CD1c-positive myeloid dendritic cell (primary cell): ENCODE data around the gene NPAS2.

ENCODE experiments used
- DNase-seq: peaks from one replicate; pipeline ENCODE4 v3.0.0-alpha.2; 2016; ENCODE audit errors: extremely low spot score

NPAS2 gene

DNA sequence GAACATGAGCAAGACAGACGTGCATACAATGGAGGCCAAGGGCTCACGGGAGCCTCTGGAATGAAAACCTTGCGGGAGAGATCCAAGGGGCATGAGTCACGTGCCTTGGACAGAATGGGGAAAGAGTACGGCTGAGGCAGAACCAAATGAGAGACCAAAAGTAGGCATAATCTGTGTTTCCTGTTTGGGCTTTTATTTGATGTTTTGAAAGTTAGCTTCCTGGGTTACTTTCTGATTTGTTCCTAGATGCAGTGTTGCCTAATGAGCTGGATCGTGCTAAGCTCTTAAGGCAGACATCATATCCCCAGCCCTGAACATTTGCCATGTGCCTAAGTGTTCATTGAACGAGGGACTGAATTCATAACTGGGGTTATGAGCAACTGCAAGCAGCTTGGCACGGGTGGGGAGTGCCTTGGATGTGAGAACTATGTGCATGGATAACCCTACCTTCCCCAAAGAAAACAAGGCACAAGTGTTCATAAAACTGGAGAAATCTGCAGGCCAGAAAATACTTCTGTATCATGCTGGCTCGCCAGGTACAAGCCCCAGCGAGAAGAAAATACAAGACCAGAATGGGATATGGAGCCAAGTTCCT lies 121.8 kb downstream of the NPAS2 start:
- DNase-seq = no peak

DNA sequence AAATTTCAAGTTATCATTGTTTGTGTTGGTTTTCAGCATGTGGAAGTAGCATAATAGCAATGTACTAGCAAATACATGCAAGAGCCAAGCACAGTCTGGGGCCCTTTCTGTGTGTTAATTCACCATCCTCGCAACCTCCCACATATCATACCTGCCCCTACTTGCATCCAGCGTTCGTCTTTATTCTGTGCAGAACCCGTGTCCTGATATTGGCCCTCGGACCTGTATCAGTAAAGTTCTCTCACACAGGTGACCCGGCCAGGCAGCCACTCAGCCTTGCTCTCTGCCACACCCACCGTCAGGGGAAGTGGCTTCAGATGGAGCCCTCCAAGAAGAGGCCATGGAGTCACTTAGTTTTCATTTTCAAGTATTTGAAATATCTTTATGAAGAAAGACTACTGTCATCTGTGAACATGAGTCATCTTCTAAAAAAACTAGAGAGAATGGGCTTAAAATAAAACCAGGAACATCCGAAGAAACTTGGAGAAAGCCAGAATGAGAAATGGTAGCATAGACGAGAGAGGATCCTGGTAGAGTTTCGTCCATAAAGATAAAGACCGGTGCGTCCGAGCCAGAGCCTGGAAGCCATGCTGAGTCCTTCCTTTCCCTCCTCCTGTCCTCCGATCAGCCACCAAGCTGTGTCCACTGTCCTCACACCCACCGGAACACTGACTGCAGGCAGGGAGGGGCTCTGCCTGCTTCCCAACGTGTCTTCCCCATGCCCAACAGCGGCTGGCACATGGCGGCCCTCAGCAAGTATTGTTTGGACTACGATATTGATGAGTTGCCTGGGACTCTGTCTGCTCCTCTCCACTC lies 124.9 kb downstream of the NPAS2 start:
- DNase-seq = no peak

DNA sequence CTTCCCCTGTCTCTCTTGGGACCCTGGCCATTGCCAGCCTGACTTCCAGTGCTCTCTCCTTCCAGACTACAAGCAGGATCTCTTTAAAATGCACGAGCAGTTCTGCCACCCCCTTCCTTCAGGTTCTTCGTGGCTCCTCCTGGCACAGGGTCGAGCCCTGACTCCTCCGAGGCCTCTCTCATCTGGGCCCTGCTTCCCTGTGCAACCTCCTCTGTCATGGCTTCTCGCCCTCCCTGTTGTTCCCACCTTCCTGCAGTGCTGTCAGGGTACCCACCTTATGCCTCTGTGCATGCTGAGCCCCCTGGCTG lies 125.4 kb downstream of the NPAS2 start:
- no peak for DNase-seq

DNA sequence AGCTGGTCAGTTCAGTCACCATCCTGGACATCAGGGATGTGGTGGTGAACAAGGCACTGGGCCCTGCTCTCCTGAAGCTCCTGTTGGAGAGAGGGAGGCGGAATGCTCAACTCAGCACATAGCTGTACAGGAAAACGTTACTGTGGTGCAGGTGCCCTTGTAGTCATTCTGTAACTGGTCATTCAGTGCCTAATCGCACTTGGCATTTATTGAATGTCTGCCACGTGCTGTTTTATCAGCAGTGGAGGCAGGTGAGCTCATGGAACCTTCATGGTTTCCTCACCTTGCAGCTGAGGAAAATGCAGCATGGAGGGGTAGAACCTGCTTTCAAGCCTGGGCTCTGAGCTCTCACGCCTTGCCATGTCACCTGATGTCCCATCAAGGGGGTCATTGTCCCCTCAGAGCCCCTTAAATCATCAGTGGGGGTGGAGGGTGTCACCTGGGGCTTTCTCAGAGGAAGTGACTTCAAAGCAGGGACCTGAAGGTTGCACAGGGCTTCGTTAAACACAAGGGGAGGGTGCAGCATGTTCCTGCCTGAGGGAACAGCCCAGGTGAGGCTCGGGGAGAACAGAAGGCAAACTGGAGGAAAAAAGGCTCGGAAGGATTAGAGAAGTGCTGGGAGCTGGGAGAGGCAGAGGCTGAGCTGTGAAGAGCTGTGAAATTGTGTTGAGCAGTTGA lies 126.1 kb downstream of the NPAS2 start:
- DNase-seq = no peak

DNA sequence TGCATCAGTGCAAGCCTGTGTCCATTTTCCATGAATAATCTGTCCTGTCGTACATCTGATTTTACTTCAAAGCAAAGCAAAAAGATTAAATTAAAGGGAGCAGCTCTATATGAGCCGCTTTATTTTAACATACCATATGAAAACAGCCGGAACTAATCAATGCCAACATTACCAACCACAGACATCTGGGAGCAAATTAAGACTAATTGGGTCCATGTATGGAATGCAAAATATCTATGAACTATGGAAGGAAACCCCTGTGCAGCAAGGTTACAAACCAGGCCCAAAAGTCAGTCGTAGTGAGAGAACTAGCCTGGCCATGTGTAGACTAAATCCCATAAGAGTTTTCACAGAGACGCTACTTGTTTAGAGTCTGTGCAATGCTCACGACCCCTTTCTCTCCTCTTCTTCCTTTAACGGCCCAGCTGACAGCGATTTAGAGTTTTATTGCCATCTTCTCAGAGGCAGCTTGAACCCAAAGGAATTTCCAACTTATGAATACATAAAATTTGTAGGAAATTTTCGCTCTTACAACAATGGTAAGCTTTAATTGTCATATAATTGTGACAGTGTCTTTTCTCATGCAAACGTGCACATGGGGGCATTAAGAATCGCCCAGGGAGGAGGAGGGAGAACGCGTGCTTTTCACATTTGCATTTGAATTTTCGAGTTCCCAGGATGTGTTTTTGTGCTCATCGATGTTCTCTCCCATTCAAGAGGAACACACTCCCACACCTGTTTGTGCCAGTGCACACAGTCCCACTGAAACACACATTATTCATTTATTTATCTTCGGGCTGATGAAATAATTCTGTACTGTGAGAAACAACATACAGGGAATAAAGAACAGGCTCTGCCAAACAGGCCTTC lies 129.2 kb downstream of the NPAS2 start:
- no peak for DNase-seq

DNA sequence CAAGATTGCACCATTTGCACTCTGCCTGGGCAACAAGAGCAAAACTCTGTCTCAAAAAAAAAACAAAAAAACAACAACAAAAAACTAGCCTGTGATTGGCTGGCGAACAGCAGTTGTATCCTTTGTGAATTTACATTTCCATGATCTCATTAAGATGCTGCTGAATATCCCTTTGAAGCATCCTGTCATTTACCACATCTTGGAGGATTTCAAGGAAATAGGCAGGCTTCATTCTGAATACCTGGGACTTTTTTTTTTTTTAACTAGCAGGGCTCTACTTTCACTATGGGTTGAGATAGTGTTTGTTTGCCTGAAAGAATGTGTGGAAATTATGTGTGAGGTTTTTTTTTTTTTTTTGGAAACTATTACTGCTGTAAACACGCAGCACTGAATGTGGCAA lies 132.6 kb downstream of the NPAS2 start:
- no peak for DNase-seq

DNA sequence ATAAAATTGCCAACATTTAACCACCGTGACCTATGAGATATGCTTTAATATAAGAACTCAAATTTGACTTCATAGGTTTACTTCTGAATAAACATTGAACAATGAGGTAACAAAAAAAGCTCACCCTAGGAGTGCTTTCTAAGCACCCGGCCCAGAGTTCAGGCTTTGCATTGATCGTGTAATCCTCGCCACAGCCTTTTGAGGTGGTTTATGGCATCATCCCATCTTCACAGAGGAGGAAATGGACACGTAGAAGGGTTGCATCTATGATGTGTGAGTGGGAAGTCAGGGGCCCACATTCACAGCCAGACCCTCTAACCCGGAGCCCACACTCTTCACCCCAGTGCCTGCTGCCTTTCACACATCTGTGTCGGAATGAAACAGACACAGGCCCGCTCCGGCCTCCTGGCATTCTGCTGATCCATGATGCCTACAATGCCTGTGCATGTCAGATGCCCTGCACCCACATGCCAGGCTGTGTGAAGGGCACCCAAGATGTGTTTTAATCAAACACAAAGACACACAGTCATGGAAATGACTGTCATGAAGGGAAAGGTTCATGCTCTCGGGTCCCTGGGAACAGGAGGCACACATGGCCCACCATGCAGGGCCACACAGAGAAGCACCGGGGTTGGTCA lies 133.6 kb downstream of the NPAS2 start:
- DNase-seq = no peak

DNA sequence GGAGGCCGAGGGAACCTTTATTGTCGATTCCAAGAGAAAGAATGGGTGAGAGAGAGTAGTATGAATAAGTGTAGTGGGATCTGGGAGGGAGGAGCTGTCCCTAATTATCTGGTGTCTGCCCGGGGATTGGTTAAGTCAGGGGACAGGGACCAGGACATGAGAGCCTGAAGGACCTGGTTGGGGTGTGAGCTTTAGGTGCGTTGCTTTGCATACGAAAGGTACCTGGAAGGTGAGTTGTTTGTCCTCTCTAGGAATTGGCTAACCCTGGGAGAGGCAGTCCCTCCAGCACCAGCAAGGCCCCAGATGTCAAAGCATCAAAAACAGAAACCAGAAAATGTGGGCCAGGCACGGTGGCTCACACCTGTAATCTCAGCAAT lies 134.1 kb downstream of the NPAS2 start:
- no peak for DNase-seq

DNA sequence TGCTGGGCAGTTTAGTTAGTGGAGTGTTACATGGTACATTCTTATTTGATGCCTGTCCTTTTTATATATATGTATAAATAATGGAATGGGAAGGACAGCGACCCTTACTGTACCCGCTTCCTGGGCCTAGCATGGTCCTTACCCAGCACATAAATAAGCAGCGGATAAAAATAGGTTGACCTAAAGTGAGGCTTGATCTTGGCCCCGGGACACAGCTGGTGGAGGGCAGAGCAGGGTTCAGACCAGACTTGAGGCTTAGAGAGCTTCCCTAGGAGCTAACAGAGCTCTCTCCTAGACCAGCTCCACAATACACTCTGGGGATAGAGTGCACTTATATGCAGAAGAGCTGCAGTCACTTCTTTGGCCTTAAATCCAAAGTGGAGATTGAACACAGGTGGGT lies 135.3 kb downstream of the NPAS2 start:
- no peak for DNase-seq

DNA sequence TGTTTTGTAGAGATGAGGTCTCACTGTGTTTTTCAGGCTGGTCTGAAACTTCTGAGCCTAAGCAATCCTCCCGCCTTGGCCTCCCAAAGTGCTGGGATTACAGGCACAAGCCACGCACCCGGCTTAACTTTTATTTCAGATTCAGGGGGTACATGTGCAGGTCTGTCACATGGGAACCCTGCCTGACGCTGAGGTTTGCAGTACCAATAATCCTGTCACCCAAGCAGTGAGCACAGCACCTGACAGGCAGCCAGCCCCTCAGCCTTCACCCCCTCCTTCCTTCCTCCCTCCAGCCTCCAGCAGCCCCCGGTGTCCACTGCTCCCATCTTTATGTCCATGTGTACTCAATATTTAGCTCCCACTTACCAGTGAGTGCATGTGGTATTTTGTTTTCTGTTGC lies 136.1 kb downstream of the NPAS2 start:
- no peak for DNase-seq

DNA sequence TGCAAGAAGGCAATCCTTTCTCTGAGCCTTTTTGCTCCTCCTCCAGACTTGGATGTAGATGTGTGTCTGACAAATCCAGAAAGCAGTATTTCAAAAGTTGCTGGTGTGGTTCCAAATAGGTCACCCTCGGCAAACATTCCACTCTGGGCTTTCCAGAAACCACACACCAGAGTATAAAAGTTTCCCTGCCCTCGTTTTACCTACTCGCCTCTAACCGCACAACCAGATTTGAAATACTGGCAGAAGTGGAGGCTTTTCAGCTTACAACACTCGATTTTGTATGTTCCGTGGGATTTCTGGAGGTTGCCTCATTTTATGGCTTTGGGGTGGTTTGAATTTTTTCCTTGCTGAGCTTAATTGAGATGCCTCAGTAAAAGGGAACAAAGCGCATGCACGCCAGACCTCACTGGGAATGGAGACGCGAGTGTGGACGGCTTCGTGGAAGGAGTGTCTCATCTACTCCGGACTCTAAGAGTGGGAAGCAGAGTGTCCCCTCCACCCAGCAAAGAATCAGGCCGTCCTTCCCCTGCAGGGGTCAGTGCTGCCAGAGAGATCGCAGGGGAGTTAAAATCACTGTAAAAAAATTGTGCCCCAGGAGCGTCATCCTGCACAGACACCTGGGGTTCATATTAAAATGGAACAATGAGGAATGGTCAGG lies 138.2 kb downstream of the NPAS2 start:
- DNase-seq = no peak

DNA sequence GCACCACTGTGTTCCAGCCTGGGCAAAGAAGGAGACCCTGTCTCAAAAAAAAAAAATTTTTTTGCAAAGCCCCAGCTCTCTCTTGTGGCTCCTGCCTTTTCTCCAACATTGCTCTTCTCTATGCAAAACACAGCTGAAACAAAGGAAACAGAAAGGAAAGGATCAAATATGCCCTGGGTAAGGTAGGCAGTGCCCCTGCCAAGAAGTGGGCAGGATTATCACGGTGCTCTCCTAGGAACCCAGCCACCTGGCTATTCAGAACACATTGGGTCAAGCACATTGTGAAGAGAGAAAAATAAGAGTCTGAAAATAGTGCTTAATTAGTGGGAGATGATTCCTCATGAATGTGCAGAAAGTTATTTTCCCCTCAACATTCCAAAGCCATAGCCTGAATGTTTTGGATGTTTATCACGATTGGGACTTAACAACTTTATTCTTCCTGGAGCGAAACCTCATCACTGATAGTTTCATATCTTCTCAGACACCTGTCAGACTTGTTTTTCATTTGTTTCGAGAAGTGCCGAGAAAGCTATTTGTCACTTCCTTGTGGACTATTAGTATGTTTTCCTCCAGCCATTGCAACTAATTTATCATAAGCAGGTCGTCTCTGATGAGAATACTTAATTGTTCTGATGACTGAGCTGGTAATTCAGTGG lies 139.4 kb downstream of the NPAS2 start:
- DNase-seq = no peak

DNA sequence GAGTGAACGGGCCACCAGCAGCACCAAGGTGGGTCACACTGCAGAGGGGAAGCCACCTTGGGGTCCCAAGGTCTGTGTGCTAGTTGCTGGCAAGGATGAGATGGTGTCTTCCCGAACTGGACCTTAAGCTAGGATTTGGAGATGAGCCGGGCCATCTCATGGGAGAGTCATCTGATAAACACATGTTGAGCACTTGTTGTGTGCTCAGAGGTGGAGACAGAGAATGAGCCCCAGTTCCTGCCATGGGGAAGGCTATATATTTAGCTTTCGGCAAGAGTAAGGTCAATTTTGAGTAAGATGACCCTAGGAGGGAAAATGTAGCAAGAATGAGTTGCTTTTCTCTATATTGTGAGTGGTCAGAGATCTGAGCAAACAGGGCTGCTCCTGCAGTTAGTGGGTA lies 140.7 kb downstream of the NPAS2 start:
- no peak for DNase-seq

DNA sequence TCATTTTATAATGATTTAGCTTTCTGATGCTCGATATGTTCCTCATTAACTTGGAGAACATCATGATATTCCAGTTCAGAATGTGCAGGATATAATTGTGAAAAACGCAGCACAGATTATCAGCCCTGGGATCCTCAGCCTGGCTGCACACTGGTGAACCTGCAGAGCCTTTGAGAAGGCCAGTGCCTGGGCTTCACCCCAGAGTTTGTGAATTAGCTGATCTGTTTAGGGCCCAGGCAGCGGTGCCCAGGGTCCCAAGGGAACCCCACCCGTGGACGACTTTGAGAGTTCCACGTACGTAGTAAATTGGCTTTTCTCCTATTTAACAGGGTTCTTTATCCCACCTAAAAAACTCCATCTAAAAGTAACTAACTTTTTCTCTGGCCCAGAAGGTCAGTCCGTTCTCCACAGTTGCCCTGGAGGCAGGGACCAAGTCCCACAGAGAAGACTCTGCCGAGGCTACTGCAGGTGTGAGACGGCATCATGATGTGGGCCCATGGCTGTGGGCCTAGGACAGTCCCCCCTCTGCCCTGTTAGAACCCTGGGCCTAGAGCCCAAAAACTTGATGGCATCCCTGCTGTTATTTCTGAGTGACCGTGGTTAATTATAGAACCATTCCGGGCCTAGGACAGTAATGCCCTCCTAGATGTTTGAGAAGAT lies 142.6 kb downstream of the NPAS2 start:
- no peak for DNase-seq

DNA sequence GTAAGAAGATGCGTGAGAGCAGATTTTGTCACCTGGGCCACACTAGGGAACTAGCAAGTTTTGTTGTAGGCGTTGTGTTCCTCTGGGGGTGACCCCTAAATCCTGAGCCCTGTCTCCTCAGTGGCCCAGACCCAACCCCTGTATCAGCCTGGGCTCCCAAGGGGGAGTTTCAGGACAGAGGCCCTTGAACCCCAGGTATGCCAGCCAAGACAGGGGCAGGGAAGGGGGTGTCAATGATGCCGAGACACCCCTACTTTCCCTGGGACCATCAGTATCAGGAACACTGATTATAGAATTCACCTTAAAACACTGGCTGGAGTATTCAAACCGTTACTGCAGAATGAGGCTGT lies 143.1 kb downstream of the NPAS2 start:
- DNase-seq = no peak

DNA sequence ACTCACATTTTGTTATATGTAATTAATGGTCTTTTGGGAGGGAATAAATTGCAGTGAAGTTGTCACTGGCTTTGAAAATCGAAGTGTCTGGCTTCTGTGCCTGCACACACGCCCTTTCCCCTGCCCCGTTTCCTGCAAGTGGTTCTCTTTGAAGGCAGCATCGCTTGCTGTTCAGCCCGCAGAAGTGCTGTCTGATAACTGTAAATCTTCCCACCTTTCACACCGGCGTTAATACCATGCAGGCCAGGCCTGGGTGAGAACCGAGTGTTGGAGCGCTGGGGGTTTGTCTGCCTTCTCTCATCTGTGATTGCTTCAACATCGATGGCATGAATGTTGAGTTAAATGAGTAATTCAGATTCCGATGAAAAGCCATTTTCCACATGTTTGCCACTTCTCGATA lies 144.3 kb downstream of the NPAS2 start:
- no peak for DNase-seq

DNA sequence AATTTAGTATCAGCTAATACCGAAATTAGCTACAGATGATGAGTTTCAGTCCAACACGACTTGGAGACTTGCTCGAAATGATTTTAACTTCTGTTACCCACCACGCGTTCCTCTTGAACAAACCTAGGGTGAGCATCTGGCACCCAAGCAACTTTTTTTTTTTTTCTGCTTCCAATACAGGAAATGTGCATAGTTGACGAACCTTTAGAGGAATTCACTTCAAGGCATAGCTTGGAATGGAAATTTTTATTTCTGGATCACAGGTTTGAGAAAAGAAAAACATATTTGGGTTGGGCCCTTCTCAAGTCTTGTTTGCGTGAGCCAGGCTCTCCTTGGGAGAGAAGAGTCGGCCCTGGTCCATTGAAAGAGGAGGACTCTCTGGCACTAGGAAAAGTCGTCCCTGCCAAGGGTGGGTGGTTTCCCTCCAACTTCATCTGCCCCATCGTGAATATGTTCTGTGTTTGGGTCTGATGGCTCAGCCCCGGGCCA lies 144.8 kb downstream of the NPAS2 start:
- DNase-seq = no peak

DNA sequence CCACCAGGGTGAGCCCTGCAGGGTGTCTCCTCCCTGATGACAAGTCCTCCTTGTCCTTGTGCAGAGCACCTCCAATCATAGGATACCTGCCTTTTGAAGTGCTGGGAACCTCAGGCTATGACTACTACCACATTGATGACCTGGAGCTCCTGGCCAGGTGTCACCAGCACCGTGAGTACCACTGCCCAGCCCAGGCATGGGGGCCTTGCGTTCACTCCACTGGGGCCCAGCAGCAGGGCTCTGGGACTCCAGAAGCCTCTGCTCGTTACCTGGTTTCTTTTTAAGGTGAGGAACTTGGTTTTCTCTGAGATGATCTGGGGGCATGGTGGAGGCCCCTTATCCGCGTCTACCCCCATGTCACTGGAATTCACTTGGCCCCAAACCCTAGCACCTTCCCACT lies 145.7 kb downstream of the NPAS2 start:
- DNase-seq = no peak

DNA sequence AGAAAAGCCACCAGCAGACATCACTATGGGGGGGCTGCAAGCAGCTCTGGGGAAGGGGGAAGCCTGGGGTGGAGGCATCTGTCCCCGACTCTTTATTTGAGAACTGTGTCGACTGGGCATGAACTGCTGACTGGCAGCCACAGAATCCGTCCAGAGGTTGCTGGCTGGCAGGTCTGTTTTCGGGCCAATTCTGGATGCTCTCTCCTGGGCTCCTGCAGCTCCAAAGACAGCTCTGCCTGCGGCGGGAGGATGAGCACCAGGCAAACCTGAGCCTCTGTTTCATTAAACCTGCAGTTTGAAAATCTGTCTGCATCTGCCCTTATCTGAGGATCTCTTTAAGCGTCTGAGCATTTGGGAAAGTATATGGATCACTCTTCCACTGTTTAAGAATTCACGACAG lies 147.8 kb downstream of the NPAS2 start:
- no peak for DNase-seq
